Right lobe of liver (tissue), 6 donors: ENCODE data around the gene WFDC1. TPM values are rescaled to one million over a fixed set of nuclear protein-coding genes. Genes with fewer than 3 reads are reported as not detected.

Experiments used
- ATAC-seq, 4 donors: fragments of 200-7000 bp; cut with Tn5 transposase; one replicate each; pipeline ENCODE4 v1.9.1; 2020; ENCODE audit warnings: mild to moderate bottlenecking in 4 of 4, moderate library complexity in 4 of 4
- DNase-seq, 3 donors: peaks; one replicate each; pipeline ENCODE4 v3.0.0-alpha.2; 2020
- H3K27ac ChIP-seq, 3 donors: fragments of 200-600 bp; one replicate each; pipeline ENCODE4 v1.8.0; 2022
- H3K27me3 ChIP-seq, 2 donors: fragments of 200-600 bp; one replicate each; pipeline ENCODE4 v1.8.0; 2022
- H3K36me3 ChIP-seq, 4 donors: fragments of 200-600 bp; sonication (generic) in 1 of 4; one replicate each; pipeline versions ENCODE4 v1.5.1 to v1.8.0; 2017 to 2022; ENCODE audit warnings: control low read depth in 1 of 4
- H3K4me1 ChIP-seq, 4 donors: fragments of 200-600 bp; sonication (generic) in 1 of 4; one replicate each; pipeline versions ENCODE4 v1.5.1 to v1.8.0; 2017 to 2022; ENCODE audit warnings: control low read depth in 1 of 4
- H3K4me3 ChIP-seq, 3 donors: fragments of 200-600 bp; one replicate each; pipeline ENCODE4 v1.8.0; 2022
- H3K9me3 ChIP-seq, 4 donors: fragments of 200-600 bp; sonication (generic) in 1 of 4; one replicate each; pipeline versions ENCODE4 v1.5.1 to v1.8.0; 2017 to 2022; ENCODE audit warnings: control low read depth in 1 of 4
- POLR2A ChIP-seq: fragments of 450-650 bp; IDR thresholded peaks from one replicate; pipeline ENCODE4 v1.6.1; 2017; ENCODE audit warnings: antibody characterized with exemption, mild to moderate bottlenecking
- WGBS: methylation state at CpG from one replicate; pipeline ENCODE4 v1.1.6; 2018; ENCODE audit warnings: low coverage, low lambda C conversion rate; ENCODE audit not compliant: insufficient coverage; ENCODE audit errors: missing lambda C conversion rate; 5-methylcytosine and 5-hydroxymethylcytosine counted together
- intact Hi-C, 2 donors: fragments of 100-400 bp; cut with DNase I; formaldehyde crosslinking; loops; one replicate each; pipeline versions ENCODE4 v1.11.2 to v1.14.1; 2022
- total RNA-seq, 6 experiments: library from RNA; depleted of rRNA in 2 of 6; stranded (reverse); fragments of >200 nt in 2 of 6; fragmentation: NEBNext Ultra II Directional in 3 of 6; extraction: Animal tissue kit (Norgen Biotek cat#: 25700) in 3 of 6; gene quantifications; one replicate each; pipeline versions ENCODE4 v1.1.0 to v1.2.4, GENCODE V29; 2016 to 2023
- TF ChIP-seq, protein P1 (sequence below), 4 donors: fragments of 200-600 bp in 3 of 4; fragments of 450-650 bp in 1 of 4; IDR thresholded peaks; one replicate each; pipeline versions ENCODE4 v1.5.1 to v1.8.0; 2016 to 2022; ENCODE audit warnings: antibody characterized with exemption in 4 of 4, mild to moderate bottlenecking in 2 of 4
- donor health status: DM: no; HTN: yes; CAD: no.
- donor health status: DM: no; HTN: no; CAD: no.
- donor health status: DM: no; HTN: no; CAD: no.
- donor health status: DM: no; HTN: yes; CAD: no.
- donor health status: DM: no; HTN: yes; CAD: no.

WFDC1 gene
- total RNA-seq, 6 experiments from 2014 or later = 0.64 to 5.0 (median 2.3) TPM

DNA sequence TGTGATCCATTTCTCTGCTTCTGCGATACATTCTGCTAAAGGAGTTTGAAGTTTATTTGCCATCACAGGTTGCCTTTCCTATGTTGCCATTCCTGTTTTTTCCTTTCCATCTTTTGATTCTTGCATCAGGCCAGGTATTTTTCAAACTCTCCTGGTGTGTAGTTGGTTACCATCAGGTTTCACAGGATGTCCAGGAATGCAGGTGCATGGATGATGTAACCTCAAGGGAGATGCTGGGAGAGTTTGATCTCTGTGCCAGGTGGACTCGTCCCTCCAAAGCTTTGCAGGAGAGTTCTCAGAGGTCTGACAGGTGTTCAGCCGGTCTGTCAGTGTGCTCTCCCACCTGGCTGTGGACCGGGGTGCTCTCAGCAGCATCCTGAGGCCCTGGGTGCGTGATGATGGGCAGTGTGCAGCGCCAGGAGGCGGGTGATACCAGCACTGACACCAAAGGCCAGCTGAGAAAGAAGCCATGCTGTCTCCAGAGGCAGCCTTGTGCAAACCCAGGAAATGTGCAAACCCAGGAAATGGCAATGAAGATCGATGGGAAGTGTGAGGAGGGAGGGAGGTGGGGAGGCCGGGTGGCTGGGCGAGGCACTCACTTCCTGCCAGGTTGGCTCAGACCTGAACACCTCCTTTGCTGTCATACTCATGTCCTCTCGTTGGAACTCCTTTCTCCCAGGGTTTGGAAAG is 75.4 kb downstream of the WFDC1 start:
- ATAC-seq (no peak), DNase-seq (no peak)
- Histone ChIP-seq H3K4me1 (no peaks in the 10 kb centered on the region), H3K36me3 (no peaks in the 10 kb centered on the region), H3K27ac (no peak overlapping the region), H3K4me3 (no peak overlapping the region), H3K27me3 (no peaks in the 10 kb centered on the region), H3K9me3 (no peaks in the 10 kb centered on the region)
- no peak for TF ChIP-seq POLR2A
- TF ChIP-seq, protein P1, sequence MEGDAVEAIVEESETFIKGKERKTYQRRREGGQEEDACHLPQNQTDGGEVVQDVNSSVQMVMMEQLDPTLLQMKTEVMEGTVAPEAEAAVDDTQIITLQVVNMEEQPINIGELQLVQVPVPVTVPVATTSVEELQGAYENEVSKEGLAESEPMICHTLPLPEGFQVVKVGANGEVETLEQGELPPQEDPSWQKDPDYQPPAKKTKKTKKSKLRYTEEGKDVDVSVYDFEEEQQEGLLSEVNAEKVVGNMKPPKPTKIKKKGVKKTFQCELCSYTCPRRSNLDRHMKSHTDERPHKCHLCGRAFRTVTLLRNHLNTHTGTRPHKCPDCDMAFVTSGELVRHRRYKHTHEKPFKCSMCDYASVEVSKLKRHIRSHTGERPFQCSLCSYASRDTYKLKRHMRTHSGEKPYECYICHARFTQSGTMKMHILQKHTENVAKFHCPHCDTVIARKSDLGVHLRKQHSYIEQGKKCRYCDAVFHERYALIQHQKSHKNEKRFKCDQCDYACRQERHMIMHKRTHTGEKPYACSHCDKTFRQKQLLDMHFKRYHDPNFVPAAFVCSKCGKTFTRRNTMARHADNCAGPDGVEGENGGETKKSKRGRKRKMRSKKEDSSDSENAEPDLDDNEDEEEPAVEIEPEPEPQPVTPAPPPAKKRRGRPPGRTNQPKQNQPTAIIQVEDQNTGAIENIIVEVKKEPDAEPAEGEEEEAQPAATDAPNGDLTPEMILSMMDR (IDR thresholded peaks at IDR 0.05) = no peak
- intact Hi-C loops = no loop called here
- WGBS = 25% methylated on average over 4 of the region's 11 CpGs

DNA sequence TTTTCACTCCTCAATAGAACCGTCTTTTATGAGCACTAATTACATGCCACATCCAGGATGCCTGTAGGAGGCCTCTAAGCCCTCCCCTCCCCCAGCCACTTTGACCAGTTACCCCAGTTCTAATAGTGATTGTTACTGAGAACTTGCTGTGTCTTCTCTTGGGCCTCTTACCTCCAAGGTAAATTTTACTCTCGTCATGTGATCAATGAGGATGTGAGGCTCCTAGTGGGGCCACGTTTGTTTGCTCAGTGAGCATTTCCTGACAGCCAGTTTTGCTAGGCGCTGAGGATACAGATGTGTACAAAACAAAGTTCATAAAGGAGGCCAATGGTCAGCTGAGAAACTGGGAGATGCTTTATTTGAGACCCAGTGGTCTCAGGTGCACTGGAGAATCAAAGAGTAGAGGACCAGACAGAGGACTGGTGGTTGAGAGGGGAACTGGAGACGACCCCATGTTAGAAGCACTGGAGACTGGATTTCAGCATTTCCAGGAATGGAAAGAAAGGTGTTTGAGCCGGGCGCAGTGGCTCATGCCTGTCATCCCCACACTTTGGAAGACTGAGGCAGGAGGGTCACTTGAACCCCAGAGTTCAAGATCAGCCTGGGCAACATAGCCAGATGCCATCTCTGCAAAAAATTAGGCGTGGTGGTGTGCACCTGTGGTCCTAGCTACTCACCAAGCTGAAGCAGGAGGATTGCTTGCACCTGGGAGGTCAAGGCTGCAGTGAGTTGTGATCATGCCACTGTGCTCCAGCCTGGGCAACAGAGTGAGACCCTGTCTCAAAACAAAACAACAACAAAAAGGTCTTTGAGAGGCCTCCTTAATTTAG is 76.3 kb downstream of the WFDC1 start:
- DNase-seq = no peak
- WGBS = 38% methylated on average over 7 of the region's 8 CpGs
- TF ChIP-seq, protein P1 (IDR thresholded peaks at IDR 0.05) = no peak
- no peak for TF ChIP-seq POLR2A
- Histone ChIP-seq H3K36me3 (no peaks in the 10 kb centered on the region), H3K9me3 (no peaks in the 10 kb centered on the region), H3K27me3 (no peaks in the 10 kb centered on the region), H3K27ac (no peak overlapping the region), H3K4me3 (no peak overlapping the region), H3K4me1 (no peaks in the 10 kb centered on the region)
- ATAC-seq = no peak
- intact Hi-C loops = no loop called here

DNA sequence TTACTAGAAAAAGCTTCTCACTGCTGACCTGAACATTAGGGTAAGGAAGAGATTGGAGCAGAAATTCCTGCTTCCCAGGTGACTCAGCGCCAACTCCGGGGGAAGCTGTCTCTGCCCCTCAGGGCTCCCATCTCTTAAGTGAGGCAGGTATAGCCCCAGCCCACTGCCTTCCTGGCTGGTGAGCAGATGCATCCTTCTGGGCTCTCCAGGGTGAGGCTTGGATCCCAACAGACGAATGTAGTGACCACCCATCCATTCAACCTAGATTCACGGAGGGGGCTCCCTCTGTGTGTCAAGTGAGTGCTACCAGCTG is 76.8 kb downstream of the WFDC1 start:
- ATAC-seq = no peak
- WGBS = 50% methylated on average over 3 of the region's 4 CpGs
- Histone ChIP-seq H3K4me1 (no peaks in the 10 kb centered on the region), H3K27me3 (no peaks in the 10 kb centered on the region), H3K9me3 (no peaks in the 10 kb centered on the region), H3K4me3 (no peak overlapping the region), H3K27ac (no peak overlapping the region), H3K36me3 (no peaks in the 10 kb centered on the region)
- DNase-seq = no peak
- intact Hi-C loops = no loop called here
- TF ChIP-seq POLR2A = no peak
- TF ChIP-seq, protein P1 (IDR thresholded peaks at IDR 0.05) = no peak

DNA sequence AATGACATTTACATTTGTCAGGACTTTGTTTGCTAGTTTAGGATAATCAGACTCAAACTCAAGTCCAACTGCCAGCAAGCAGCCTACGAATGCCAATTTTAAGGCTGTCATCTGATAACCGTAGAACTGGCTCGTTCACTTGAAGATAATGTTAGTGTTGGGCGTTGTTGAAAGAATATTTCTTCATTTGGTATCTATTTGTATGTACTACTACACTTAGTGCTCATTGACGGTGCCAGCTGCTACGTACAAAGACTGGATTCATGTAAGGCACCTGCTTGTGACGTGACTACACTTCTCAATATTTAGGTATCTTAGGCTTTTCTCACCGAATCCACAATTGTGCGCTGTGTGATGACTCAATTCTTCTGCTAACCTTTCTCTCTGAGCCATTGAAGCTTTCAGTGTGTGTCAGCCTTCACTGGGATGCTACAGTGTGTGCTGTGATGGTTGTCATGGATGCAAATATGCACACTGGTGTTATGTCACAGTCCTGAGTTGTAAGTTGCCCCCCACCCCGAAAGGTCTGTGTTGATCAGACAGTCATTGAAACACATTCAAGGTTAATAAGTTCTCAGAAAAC is 79.3 kb downstream of the WFDC1 start:
- intact Hi-C loops = no loop called here
- no peaks in the 10 kb centered on the region for H3K9me3 ChIP-seq
- H3K4me3 ChIP-seq = no peak overlapping the region
- H3K4me1 ChIP-seq = no peaks in the 10 kb centered on the region
- TF ChIP-seq POLR2A = no peak
- TF ChIP-seq, protein P1 (IDR thresholded peaks at IDR 0.05) = no peak
- no peak overlapping the region for H3K27ac ChIP-seq
- no peak for DNase-seq
- ATAC-seq = no peak
- H3K36me3 ChIP-seq = no peaks in the 10 kb centered on the region
- WGBS = 50% methylated on average over 10 of the region's 10 CpGs
- H3K27me3 ChIP-seq = no peaks in the 10 kb centered on the region
